IMR-90 (cell line): Measurements from ENCODE around the gene GARS1. TPM values are rescaled to one million over a fixed set of nuclear protein-coding genes. Genes with fewer than 3 reads are reported as not detected.

Experiments
- ATAC-seq: fragments of 200-7000 bp; cut with Tn5 transposase; 2 replicates; pipeline ENCODE4 v1.9.1; 2020; ENCODE audit warnings: low read depth, mild to moderate bottlenecking, moderate library complexity
- BruUV-seq: library from RNA; stranded (reverse); fragments of 400-500 nt; replicated peaks from 2 replicates; lab custom pipeline; 2021; lab: Mats Ljungman, UMichigan
- CTCF ChIA-PET: fragments of 300-600 bp; formaldehyde crosslinking; extraction: SDS; loops from one replicate; lab custom pipeline; 2021; ENCODE audit warnings: antibody characterized with exemption; lab: Yijun Ruan, JAX
- POLR2A ChIA-PET: fragments of 300-600 bp; sonication (Branson Sonifier 250); formaldehyde crosslinking; loops from one replicate; lab custom pipeline; 2022; ENCODE audit warnings: antibody characterized with exemption; ENCODE audit not compliant: unreplicated experiment; lab: Charles Lee
- DNase-seq: peaks from one replicate; pipeline ENCODE4 v3.0.0; 2013
- H2AFZ ChIP-seq: replicated peaks from 2 replicates; pipeline ENCODE3; 2013; ENCODE audit warnings: low read length, mild to moderate bottlenecking; ENCODE audit not compliant: poor library complexity
- H2AK5ac ChIP-seq: 2 replicates; pipeline ENCODE4 v1.6.1; 2013; ENCODE audit warnings: low read depth, low read length, inconsistent platforms
- H2AK9ac ChIP-seq: replicated peaks from 2 replicates; pipeline ENCODE3; 2013; ENCODE audit warnings: mild to moderate bottlenecking, low read depth, low read length, moderate library complexity; ENCODE audit not compliant: poor library complexity
- H2BK120ac ChIP-seq: 2 replicates; pipeline ENCODE4 v1.6.1; 2013; ENCODE audit warnings: low read depth, low read length, inconsistent platforms
- H2BK15ac ChIP-seq: 3 replicates; pipeline ENCODE4 v1.6.1; 2013; ENCODE audit warnings: low read depth, low read length, inconsistent platforms
- H2BK20ac ChIP-seq: 2 replicates; pipeline ENCODE4 v1.6.1; 2013; ENCODE audit warnings: low read depth, mild to moderate bottlenecking, inconsistent platforms, low read length, moderate library complexity
- H2BK5ac ChIP-seq: 2 replicates; pipeline ENCODE4 v1.6.1; 2013; ENCODE audit warnings: mild to moderate bottlenecking, low read depth, low read length, inconsistent platforms; ENCODE audit not compliant: poor library complexity, severe bottlenecking
- H3K14ac ChIP-seq: replicated peaks from 2 replicates; pipeline ENCODE4 v1.6.1; 2013; ENCODE audit warnings: low read depth, low read length, inconsistent platforms
- H3K18ac ChIP-seq: 2 replicates; pipeline ENCODE4 v1.6.1; 2013; ENCODE audit warnings: low read depth, low read length, control low read depth
- H3K23ac ChIP-seq: 2 replicates; pipeline ENCODE4 v1.6.1; 2013; ENCODE audit warnings: low read depth, low read length, inconsistent platforms
- H3K27ac ChIP-seq: 2 replicates; pipeline ENCODE4 v1.5.1; 2013; ENCODE audit warnings: mild to moderate bottlenecking, control low read depth, low read length; ENCODE audit not compliant: insufficient read depth
- H3K27me3 ChIP-seq: 2 replicates; pipeline ENCODE4 v1.6.1; 2013; ENCODE audit warnings: low read length; ENCODE audit not compliant: control insufficient read depth, insufficient read depth
- H3K36me3 ChIP-seq: 2 replicates; pipeline ENCODE4 v1.6.1; 2013; ENCODE audit warnings: low read length, mixed read lengths; ENCODE audit not compliant: control insufficient read depth, insufficient read depth
- H3K4ac ChIP-seq: 2 replicates; pipeline ENCODE4 v1.6.1; 2013; ENCODE audit warnings: low read depth, low read length, inconsistent platforms
- H3K4me1 ChIP-seq: 2 replicates; pipeline ENCODE4 v1.6.1; 2013; ENCODE audit warnings: low read length, mixed read lengths; ENCODE audit not compliant: control insufficient read depth, insufficient read depth
- H3K4me2 ChIP-seq: 2 replicates; pipeline ENCODE4 v1.6.1; 2013; ENCODE audit warnings: low read depth, mild to moderate bottlenecking, control low read depth, low read length, moderate library complexity
- H3K4me3 ChIP-seq: 2 replicates; pipeline ENCODE4 v1.5.1; 2013; ENCODE audit warnings: low read depth, mild to moderate bottlenecking, control low read depth, low read length, moderate library complexity; ENCODE audit not compliant: insufficient read depth
- H3K56ac ChIP-seq: 2 replicates; pipeline ENCODE4 v1.6.1; 2013; ENCODE audit warnings: low read length, inconsistent platforms; ENCODE audit not compliant: insufficient read depth; ENCODE audit errors: extremely low read depth
- H3K79me1 ChIP-seq, 2 experiments: 2 replicates each; pipeline ENCODE4 v1.6.1; 2013; ENCODE audit warnings: low read length in 2 of 2, inconsistent platforms in 1 of 2, low read depth in 1 of 2
- H3K9ac ChIP-seq: 2 replicates; pipeline ENCODE4 v1.6.1; 2013; ENCODE audit warnings: low read depth, low read length, control low read depth
- H3K9me1 ChIP-seq: 2 replicates; pipeline ENCODE4 v1.6.1; 2013; ENCODE audit warnings: low read length, inconsistent platforms; ENCODE audit not compliant: insufficient read depth
- H3K9me3 ChIP-seq: 2 replicates; pipeline ENCODE4 v1.6.1; 2013; ENCODE audit warnings: low read length; ENCODE audit not compliant: control insufficient read depth, insufficient read depth
- H4K20me1 ChIP-seq: 2 replicates; pipeline ENCODE4 v1.6.1; 2013; ENCODE audit warnings: low read length, inconsistent platforms; ENCODE audit not compliant: insufficient read depth
- H4K5ac ChIP-seq: 2 replicates; pipeline ENCODE4 v1.6.1; 2013; ENCODE audit warnings: mild to moderate bottlenecking, low read depth, low read length, control low read depth
- H4K8ac ChIP-seq, 2 experiments: 2 replicates each; pipeline ENCODE4 v1.6.1; 2013; ENCODE audit warnings: low read depth in 2 of 2, low read length in 2 of 2, control low read depth in 1 of 2, inconsistent platforms in 1 of 2
- H4K91ac ChIP-seq: 2 replicates; pipeline ENCODE4 v1.6.1; 2013; ENCODE audit warnings: low read depth, low read length, inconsistent platforms; ENCODE audit not compliant: insufficient read depth
- BHLHE40 ChIP-seq: fragments of 150-350 bp; IDR thresholded peaks from 2 replicates; pipeline ENCODE4 v1.6.1; 2016; ENCODE audit warnings: mild to moderate bottlenecking, low read depth, low read length
- CEBPB ChIP-seq: IDR thresholded peaks from 2 replicates; pipeline ENCODE4 v1.6.1; 2012; ENCODE audit warnings: low read depth, low read length, improper control_type of control experiment
- CHD1 ChIP-seq: IDR thresholded peaks from 2 replicates; pipeline ENCODE4 v1.6.1; 2012; ENCODE audit warnings: low read depth, low read length, improper control_type of control experiment
- CTCF ChIP-seq: conservative IDR thresholded peaks from 2 replicates; pipeline ENCODE4 v1.5.1; 2012; ENCODE audit warnings: mild to moderate bottlenecking, low read depth, low read length, improper control_type of control experiment
- ELK1 ChIP-seq: fragments of 150-350 bp; IDR thresholded peaks from 2 replicates; pipeline ENCODE4 v1.6.1; 2016; ENCODE audit warnings: low read depth, mild to moderate bottlenecking, low read length, moderate library complexity, borderline replicate concordance
- MAFK ChIP-seq: IDR thresholded peaks from 2 replicates; pipeline ENCODE4 v1.6.1; 2012; ENCODE audit warnings: low read depth, low read length, improper control_type of control experiment
- MAZ ChIP-seq: IDR thresholded peaks from 2 replicates; pipeline ENCODE4 v1.6.1; 2012; ENCODE audit warnings: low read depth, mild to moderate bottlenecking, low read length, improper control_type of control experiment, moderate library complexity, borderline replicate concordance
- MXI1 ChIP-seq: IDR thresholded peaks from 2 replicates; pipeline ENCODE4 v1.6.1; 2012; ENCODE audit warnings: low read depth, mild to moderate bottlenecking, low read length, moderate library complexity, borderline replicate concordance
- NFE2L2 ChIP-seq: fragments of 150-350 bp; IDR thresholded peaks from 2 replicates; pipeline ENCODE4 v1.6.1; 2016; ENCODE audit warnings: low read depth, mild to moderate bottlenecking, low read length
- POLR2A ChIP-seq: IDR thresholded peaks from 2 replicates; pipeline ENCODE4 v1.6.1; 2012; ENCODE audit warnings: mild to moderate bottlenecking, low read depth, low read length
- RAD21 ChIP-seq: IDR thresholded peaks from 2 replicates; pipeline ENCODE4 v1.6.1; 2012; ENCODE audit warnings: low read length, improper control_type of control experiment
- RCOR1 ChIP-seq: IDR thresholded peaks from 2 replicates; pipeline ENCODE4 v1.6.1; 2012; ENCODE audit warnings: mild to moderate bottlenecking, low read length, improper control_type of control experiment; ENCODE audit not compliant: insufficient replicate concordance
- RFX5 ChIP-seq: IDR thresholded peaks from 2 replicates; pipeline ENCODE4 v1.8.0; 2012; ENCODE audit warnings: low read depth, mild to moderate bottlenecking, low read length, moderate library complexity
- SMC3 ChIP-seq: fragments of 150-350 bp; IDR thresholded peaks from 2 replicates; pipeline ENCODE4 v1.6.1; 2016; ENCODE audit warnings: low read depth, mild to moderate bottlenecking, antibody characterized with exemption, low read length, moderate library complexity
- USF2 ChIP-seq: fragments of 150-350 bp; IDR thresholded peaks from 2 replicates; pipeline ENCODE4 v1.6.1; 2017; ENCODE audit warnings: mild to moderate bottlenecking, antibody characterized with exemption, low read length, low read depth
- WGBS, 2 experiments: methylation state at CpG; one replicate each; pipeline versions ENCODE4 v1.1.5 to v1.1.7; 2013; ENCODE audit warnings: missing lambda C conversion rate in 2 of 2; ENCODE audit not compliant: insufficient read length in 1 of 2; ENCODE audit errors: extremely low coverage in 2 of 2; 5-methylcytosine and 5-hydroxymethylcytosine counted together
- dilution Hi-C: fragments of 300-500 bp; cut with HindIII; formaldehyde crosslinking; loops from one replicate; pipeline ENCODE4 v1.14.3; 2018; ENCODE audit warnings: low sequenced_read_pairs; ENCODE audit not compliant: unreplicated experiment
- in situ Hi-C: fragments of 300-500 bp; cut with MboI; formaldehyde crosslinking; loops from 3 replicates; pipeline ENCODE4 v1.14.3; 2019; ENCODE audit warnings: low sequenced_read_pairs, inconsistent platforms, mixed read lengths
- intact Hi-C: fragments of 100-400 bp; cut with micrococcal nuclease; formaldehyde crosslinking; loops from 2 replicates; pipeline ENCODE4 v1.10.0; 2022
- polyA plus RNA-seq, 3 experiments: library from polyadenylated mRNA; depleted of rRNA; stranded (reverse); fragments of >200 nt; gene quantifications; 2 replicates each; pipeline ENCODE4 v1.2.3, GENCODE V29; 2012; ENCODE audit warnings: low replicate concordance in 1 of 3
- total RNA-seq: library from RNA; depleted of rRNA; stranded (reverse); fragments of >200 nt; gene quantifications from 2 replicates; pipeline ENCODE4 v1.2.3, GENCODE V29; 2012

GARS1 gene
- total and polyA plus RNA-seq, 2 of the 4 experiments (the other 2 are of a cell fraction): 105 to 551 TPM

- ATAC-seq: no peak
- Histone ChIP-seq H4K5ac (no peak overlapping the region), H2BK5ac (no peak overlapping the region), H3K4ac (no peak overlapping the region), H2BK20ac (no peak overlapping the region), H3K27ac (no peak overlapping the region), H2BK15ac (no peak overlapping the region), H3K18ac (no peak overlapping the region), H3K36me3 (peaks cover 12% of the 10 kb centered on the region), H3K9me1 (no peaks in the 10 kb centered on the region), H3K4me2 (no peak overlapping the region), H4K8ac (no peak overlapping the region), H2AFZ (no peak overlapping the region), H3K27me3 (no peaks in the 10 kb centered on the region), H4K91ac (no peak overlapping the region), H3K14ac (no peak overlapping the region), H3K9ac (no peak overlapping the region), H2AK9ac (no peak overlapping the region), H3K9me3 (peaks cover 2% of the 10 kb centered on the region), H3K79me1 (peaks cover 11 to 29% of the 10 kb centered on the region in 2 experiments; a peak in 3 of 4 replicates), H4K20me1 (no peaks in the 10 kb centered on the region), H3K56ac (no peak overlapping the region), H3K23ac (no peak overlapping the region), H2AK5ac (no peak overlapping the region), H3K4me3 (no peak overlapping the region), H2BK120ac (no peak overlapping the region), H3K4me1 (no peaks in the 10 kb centered on the region)
- POLR2A ChIA-PET: no interaction called here
- TF ChIP-seq RCOR1 (no peak), MXI1 (no peak), SMC3 (no peak), RAD21 (no peak), MAFK (no peak), CEBPB (no peak), CHD1 (no peak), ELK1 (no peak), MAZ (no peak), BHLHE40 (no peak), NFE2L2 (no peak), RFX5 (no peak), POLR2A (no peak), CTCF (no peak), USF2 (no peak)
- DNase-seq: no peak
- no TSS peak for BruUV-seq
- WGBS, 2 experiments: no CpG with 5 or more reads among the region's 2 CpGs
- dilution Hi-C loops (no loop called here), intact Hi-C loops (no loop called here), in situ Hi-C loops (no loop called here)
- CTCF ChIA-PET: no interaction called here
Measured at GRCh38 chr7:30584415-30584814, 10.3 kb upstream of the GARS1 start.
